NOMO-1 treated with DMSO at 0.1 percent for 48 hours (cell line): Measurements from ENCODE around the gene KRTAP10-7.
"Not testable (repeated sequence)": the region's sequence is repeated elsewhere in the genome, so short reads cannot be mapped to it uniquely, and the experiment has no call there.

Experiments
- DNase-seq: peaks from one replicate; lab custom pipeline; 2025; ENCODE audit not compliant: unreplicated experiment; lab: John Stamatoyannopoulos, UW

Gene KRTAP10-7

GRCh38 chr21:44571296-44571695 is 29.1 kb upstream of the KRTAP10-7 start:
- no peak for DNase-seq

DNA sequence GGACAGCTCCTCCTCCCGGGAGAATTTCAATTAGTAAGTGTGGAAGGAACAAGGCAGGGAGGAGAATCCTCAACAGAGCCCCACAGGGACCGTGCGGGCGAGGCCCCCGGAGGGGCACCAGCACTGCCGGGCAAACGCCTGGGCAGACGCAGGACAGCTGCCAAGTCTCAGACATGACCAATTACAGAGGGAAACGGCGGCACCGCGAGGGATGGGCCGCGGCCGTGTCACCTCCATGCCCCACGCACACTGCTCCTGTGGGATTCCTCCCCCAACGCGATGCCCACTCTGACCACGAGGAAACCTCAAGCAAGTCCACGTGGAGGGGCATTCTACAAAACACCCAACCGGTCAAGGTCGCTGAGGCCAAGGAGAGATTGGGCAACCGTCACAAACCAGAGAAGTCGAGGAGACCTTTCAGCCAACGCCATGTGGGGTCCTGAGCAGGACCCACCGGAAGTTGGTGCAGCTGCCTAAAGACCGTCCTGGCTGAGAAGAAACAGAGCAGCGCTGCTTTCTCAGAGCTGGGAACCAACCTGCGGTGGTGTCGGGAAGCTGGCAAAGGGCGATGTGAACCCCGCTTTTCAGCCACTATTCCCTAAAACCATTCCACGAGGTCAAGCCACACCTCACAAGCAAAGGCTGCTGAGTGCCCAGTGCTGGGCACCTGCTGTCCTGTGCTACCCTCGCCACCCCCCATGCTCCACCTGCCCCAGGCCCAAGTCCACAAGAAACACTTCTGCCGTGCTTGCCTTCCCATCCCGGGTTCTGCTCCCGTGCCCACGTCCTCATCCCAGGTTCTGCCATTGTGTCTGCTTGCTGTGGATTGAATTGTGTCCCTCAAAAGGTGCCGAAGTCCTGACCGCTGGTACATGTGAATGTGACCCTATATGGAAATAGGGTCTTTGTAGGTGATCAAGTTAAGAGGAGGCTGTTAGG is 28.3 kb upstream of the KRTAP10-7 start:
- DNase-seq, result no peak

- DNase-seq, result no peak
These were observed 27.3 kb upstream of the KRTAP10-7 start for GRCh38 chr21:44572959-44573583.

GRCh38 chr21:44573630-44574456 is 26.6 kb upstream of the KRTAP10-7 start, which contains the start of gene KRTAP10-4:
Gene KRTAP10-4 (plus strand): TSS chr21:44573729. CDS start chr21:44573759, 30 bp downstream.
- not testable (repeated sequence) for DNase-seq

GRCh38 chr21:44574457-44575306 is 25.7 kb upstream of the KRTAP10-7 start:
- DNase-seq, result no peak

DNA sequence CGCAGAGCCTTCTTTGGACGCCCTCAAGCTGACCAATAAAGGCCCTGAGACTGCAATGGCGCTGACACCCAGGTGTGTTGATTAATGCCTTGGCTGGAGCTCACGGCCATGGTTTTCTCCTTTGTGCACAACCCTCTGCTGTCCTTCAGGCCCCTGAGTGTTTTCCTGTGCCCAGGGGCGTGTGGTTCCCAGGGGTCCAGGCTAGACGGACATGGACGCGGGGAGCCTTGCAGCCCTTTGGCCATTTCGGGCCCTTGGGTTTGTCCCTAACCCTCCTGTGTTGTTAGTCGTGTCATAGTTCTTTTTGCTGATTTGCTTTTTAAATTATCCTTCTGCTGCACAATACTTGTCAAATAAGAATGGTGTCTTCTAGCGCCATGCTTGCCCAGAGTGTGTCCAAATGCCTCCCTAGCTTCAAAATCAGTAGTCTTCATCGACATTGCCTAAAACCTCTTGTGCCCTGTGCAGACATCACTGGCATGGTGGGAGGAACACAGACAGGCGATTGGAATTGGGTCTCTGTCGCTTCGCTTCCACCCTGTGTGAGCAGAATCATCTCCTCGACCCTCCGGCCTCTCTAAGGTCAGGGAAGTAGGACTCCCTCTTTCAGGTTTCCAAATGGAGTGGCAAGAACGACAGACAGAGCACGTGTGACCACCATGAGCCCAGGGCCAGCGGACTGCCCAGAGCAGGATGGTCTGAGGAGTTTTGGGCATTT is 24.9 kb upstream of the KRTAP10-7 start:
- DNase-seq, result no peak

GRCh38 chr21:44576025-44576420 is 24.4 kb upstream of the KRTAP10-7 start:
- DNase-seq, result no peak

DNA sequence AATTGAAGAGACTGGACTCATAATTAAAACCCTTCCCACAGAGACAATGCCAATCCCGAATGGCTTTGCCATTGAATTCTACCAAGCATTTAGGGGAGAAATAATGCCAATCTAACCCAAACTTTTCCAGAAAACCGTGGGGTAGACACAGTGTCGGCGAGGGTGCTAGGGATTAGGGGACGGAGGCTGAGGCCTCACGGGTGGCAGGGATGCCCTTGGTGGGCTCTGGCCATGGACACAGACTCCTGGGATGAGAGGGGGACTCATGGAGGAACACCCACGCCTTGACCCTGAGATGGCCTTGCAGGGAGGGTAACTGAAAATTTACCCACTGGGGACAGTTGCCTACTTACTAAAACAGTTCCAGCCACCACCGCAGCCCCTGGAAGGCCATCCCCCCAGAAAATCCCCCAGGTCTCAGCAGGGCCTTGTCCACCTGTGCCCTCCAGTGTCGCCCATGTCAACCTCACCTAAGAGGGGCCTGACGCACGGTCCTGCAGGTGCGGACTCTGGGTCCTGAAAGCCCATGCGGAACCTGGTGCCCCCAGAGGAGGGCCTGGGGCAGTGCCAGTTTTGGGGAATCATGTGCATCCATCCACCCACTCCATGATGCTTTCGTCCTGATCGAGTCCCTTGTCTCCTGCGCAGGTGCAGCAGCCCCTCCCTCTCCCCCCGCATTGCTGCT is 21.9 kb upstream of the KRTAP10-7 start:
- no peak for DNase-seq

DNA sequence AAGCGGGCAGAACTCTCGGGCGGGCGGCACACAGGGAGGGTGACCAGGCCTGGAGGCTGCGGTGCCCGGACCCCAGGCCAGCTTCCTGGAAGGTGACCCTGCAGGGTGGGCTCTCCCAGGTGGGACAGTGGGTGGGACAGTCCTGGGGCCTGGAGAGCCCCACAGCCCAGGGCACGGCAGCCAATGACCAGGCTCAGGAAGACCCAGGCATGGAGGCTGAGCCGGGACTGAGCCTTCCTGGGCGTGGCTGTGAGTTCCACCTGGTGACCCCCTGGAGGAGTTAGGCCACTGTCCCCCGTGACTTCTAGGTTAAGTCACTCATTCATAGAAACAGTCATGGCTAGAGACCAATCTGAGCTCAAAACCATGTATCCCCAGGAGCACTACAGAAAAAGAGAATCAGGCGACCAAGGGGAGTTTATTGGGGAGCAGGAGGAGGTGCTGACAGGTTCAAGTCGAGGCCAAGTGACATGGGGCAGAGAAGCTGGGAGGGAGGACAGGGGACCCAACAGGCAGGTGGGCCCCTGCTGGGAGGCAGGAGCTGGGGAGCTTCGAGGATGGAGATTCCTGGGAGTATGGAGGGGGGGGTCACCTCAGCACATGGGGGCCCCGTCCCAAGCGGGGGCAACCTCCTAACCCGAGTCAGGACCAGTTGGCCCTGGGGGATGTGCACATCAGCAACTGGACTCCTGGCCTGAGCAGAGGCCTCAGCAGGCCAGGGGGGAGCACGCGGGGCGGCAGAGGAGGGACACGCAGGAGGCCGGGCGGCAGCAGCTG is 21.2 kb upstream of the KRTAP10-7 start:
- DNase-seq, result no peak

DNA sequence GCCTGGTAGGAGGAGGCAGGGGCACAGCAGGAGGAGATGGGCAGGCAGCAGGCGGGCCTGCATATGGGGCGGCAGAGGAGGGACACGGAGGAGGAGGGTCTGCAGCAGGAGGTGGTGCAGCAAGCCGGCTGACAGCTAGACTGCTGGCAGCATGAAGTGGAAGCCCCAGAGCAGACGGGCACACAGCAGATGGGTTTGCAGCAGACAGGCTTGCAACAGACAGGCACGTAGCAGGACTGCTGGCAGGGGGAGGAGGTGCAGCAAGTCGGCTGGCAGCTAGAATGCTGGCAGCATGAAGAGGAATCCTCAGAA is 20.6 kb upstream of the KRTAP10-7 start:
- DNase-seq, result no peak

DNA sequence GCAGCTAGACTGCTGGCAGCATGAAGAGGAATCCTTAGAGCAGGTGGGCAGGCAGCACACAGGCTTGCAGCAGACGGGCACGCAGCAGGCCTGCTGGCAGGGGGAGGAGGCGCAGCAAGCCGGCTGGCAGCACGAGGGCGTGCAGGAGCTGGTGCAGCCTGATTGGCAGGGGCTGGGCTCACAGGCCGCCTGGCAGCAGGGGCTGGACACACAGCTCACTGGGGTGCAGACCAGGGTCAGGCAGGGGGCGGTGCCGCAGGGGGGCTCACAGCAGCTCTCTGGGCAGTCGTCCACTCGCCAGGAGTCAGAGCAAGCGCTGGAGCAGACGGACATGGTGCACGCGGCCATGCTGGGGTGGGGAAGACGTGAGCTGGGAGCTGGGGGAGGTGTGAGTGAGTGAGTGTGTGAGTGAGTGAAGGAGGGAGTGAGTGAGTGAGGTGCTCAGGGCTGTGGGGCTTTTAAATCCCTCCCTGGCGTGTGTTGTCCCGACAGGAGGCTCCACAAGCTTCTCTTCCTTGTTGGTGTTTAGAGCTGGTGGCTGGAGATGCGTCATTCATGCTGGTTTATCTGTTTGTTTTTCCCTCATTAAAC is 20.1 kb upstream of the KRTAP10-7 start, which contains the start of gene KRTAP10-5:
TSS of gene KRTAP10-5 (minus strand) at position 374 of the 591 bp plus-strand sequence. CDS start at position 348, 26 bp downstream.
- DNase-seq, result not testable (repeated sequence)

GRCh38 chr21:44581158-44581557 is 19.2 kb upstream of the KRTAP10-7 start:
- no peak for DNase-seq

DNA sequence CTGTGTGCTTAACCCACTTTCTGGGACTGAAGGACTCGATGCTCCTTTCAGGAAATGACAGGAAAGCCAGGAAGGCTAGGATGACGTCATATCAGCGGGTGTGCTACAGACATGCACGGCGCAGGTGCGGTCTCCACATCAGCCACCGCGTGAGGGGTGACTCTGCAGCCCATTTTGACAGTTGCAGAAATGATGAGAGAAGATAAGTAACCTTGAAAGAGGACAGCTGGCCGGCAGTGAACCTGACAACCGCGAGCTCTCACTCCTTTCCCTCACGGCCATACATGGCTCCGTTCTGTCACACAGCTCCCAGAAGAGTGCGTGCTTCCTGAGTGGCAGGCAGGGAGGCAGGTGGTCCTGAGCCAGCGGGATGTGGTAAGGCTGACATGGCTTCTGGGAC is 18.3 kb upstream of the KRTAP10-7 start:
- DNase-seq, result no peak

- no peak for DNase-seq
These were observed 17.2 kb upstream of the KRTAP10-7 start for GRCh38 chr21:44583089-44583799.

DNA sequence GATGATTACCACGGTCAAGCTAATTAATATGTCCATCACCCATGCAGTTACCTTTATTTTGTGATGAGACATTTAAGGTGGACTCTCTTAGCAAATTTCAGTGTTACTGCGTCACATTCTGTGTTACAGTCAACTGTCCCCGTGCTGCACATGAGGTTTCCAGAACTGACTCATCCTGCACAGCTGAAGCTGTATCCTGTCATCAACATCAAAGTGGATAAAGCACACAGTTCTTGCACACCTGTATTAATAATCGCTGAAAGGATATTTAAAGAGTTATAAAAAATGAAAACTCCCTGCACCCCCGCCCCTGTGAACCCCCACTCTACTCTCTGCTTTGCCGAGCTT is 16.6 kb upstream of the KRTAP10-7 start:
- DNase-seq, result no peak

DNA sequence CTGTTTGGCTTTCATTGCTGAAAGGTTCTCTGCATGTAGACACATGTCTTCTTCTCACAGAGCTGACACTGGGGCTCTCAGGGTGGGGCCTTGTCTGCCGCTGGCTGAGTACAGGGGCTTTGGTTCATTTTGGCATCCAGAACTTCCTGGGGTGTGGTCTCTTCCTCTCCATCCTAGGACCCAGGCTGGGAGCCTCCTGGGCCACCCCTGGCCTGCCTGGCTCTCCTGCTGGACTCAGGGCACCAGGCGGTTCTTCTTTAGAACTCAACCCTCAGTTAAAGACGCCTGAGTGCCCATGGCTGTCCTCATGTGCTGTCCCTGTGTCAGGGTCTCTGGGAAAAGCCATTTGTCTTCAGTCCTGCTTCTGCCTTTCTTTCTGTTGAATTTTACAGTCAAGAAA is 14.5 kb upstream of the KRTAP10-7 start:
- no peak for DNase-seq

DNA sequence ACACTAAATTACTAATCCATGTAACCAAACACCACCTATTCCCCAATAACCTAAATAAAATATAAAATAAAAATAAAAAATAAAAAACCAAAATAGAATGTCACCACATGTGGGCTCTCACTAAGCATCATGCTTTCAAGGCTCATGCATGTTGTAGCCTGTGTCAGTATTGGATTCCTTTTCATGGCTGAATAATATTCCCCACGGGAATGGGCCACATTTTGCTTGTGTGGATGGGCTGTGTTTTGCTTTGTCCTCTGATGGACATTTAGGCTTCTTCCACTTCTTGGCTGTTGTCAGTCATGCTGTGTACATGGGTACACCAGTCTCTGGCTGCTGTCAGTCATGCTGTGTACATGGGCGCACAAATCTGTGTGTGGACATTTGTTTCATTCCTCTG is 11.3 kb upstream of the KRTAP10-7 start:
- no peak for DNase-seq
